Caco-2 (cell line): ENCODE measurements around the gene GTF3C1. TPM values are rescaled to one million over a fixed set of nuclear protein-coding genes. Genes with fewer than 3 reads are reported as not detected.

Experiments used
- BruUV-seq: library from RNA; stranded (reverse); fragments of 400-500 nt; replicated peaks from 2 replicates; lab custom pipeline; 2021; lab: Mats Ljungman, UMichigan
- CTCF ChIA-PET: fragments of 300-600 bp; sonication (Branson Sonifier 250); formaldehyde crosslinking; loops from one replicate; lab custom pipeline; 2022; ENCODE audit warnings: antibody characterized with exemption; lab: Charles Lee
- POLR2A ChIA-PET: fragments of 300-600 bp; sonication (Branson Sonifier 250); formaldehyde crosslinking; loops from one replicate; lab custom pipeline; 2022; ENCODE audit warnings: antibody characterized with exemption; lab: Charles Lee
- DNase-seq, 2 experiments: peaks; one replicate each; pipeline versions ENCODE4 v3.0.0 to v3.0.0-alpha.2; 2020 to 2022
- H3K27me3 ChIP-seq: replicated peaks from 2 replicates; pipeline ENCODE4 v1.6.0; 2011; ENCODE audit warnings: low read length; ENCODE audit not compliant: control insufficient read depth, insufficient read depth
- H3K36me3 ChIP-seq: 2 replicates; pipeline ENCODE4 v1.5.1; 2011; ENCODE audit warnings: low read length; ENCODE audit not compliant: control insufficient read depth, insufficient read depth
- H3K4me1 ChIP-seq: fragments of 250-450 bp; sonication (Bioruptor Pico); 2 replicates; pipeline ENCODE4 v1.5.1; 2020; ENCODE audit warnings: mild to moderate bottlenecking
- H3K4me3 ChIP-seq: 2 replicates; pipeline ENCODE4 v1.5.1; 2011; ENCODE audit warnings: low read depth, mild to moderate bottlenecking, control low read depth, low read length
- H3K9me3 ChIP-seq: fragments of 250-450 bp; sonication (Bioruptor Pico); 2 replicates; pipeline ENCODE4 v1.5.1; 2020; ENCODE audit warnings: mild to moderate bottlenecking, moderate library complexity
- H3K27ac Mint-ChIP-seq: one replicate; pipeline ENCODE4 v1.8.0; 2022; ENCODE audit warnings: mixed read lengths; ENCODE audit not compliant: unreplicated experiment
- H3K27me3 Mint-ChIP-seq: one replicate; pipeline ENCODE4 v1.8.0; 2022; ENCODE audit warnings: mixed read lengths; ENCODE audit not compliant: insufficient read depth, unreplicated experiment
- H3K36me3 Mint-ChIP-seq: one replicate; pipeline ENCODE4 v1.8.0; 2022; ENCODE audit warnings: mild to moderate bottlenecking, mixed read lengths; ENCODE audit not compliant: insufficient read depth, unreplicated experiment
- H3K4me1 Mint-ChIP-seq: one replicate; pipeline ENCODE4 v1.8.0; 2022; ENCODE audit warnings: low read depth, mixed read lengths; ENCODE audit not compliant: unreplicated experiment
- H3K4me3 Mint-ChIP-seq: one replicate; pipeline ENCODE4 v1.8.0; 2022; ENCODE audit warnings: mild to moderate bottlenecking, moderate library complexity, mixed read lengths; ENCODE audit not compliant: unreplicated experiment
- H3K9me3 Mint-ChIP-seq: one replicate; pipeline ENCODE4 v1.8.0; 2022; ENCODE audit warnings: mixed read lengths; ENCODE audit not compliant: unreplicated experiment
- intact Hi-C: fragments of 100-400 bp; cut with micrococcal nuclease; formaldehyde crosslinking; loops from one replicate; pipeline ENCODE4 v1.10.0; 2022; ENCODE audit not compliant: unreplicated experiment
- total RNA-seq: library from RNA; stranded (reverse); gene quantifications from 2 replicates; pipeline ENCODE4 v1.2.3, GENCODE V29; 2022
- TF ChIP-seq, protein P1 (sequence below), 2 experiments: fragments of 200-600 bp in 1 of 2; IDR thresholded peaks; 1 replicate in 1 of 2; 2 replicates in 1 of 2; pipeline versions ENCODE4 v1.5.1 to v1.8.0; 2011 to 2022; ENCODE audit warnings: antibody characterized with exemption in 1 of 2, control low read depth in 1 of 2, inconsistent platforms in 1 of 2, low read depth in 1 of 2, low read length in 1 of 2, mild to moderate bottlenecking in 1 of 2, moderate library complexity in 1 of 2; ENCODE audit not compliant: insufficient read depth in 1 of 2, severe bottlenecking in 1 of 2, unreplicated experiment in 1 of 2

The GTF3C1 gene
- total RNA-seq, 1 experiment from 2014 or later: 67.7 TPM

DNA sequence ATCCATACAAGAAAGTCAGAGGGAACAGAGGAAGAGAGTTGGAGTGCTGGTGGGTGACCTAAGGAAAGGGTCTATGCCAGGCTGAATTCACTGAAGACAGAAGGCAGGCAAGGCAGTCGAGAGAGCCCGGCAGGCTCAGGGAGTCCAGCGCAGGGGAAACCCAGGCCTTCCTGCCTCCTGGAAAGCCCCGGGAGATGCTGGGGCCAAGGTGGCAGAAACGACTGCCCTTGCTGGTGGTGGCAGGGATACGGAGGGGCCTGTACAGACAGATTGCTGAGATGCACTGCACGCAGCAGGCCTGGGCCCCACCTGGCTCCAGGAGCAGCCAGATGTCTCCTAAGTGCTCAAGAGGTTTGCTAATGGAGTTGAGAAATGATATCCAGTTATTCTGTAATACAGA, 59.8 kb downstream of the GTF3C1 start:
- BruUV-seq: no TSS peak
- H3K4me3 ChIP-seq: no peak overlapping the region
- Mint-ChIP-seq H3K4me1 (no peaks in the 10 kb centered on the region), H3K9me3 (no peaks in the 10 kb centered on the region), H3K27me3 (no peaks in the 10 kb centered on the region), H3K36me3 (peaks cover 55% of the 10 kb centered on the region), H3K27ac (no peak overlapping the region), H3K4me3 (no peak overlapping the region)
- intact Hi-C loops: no loop called here
- no peaks in the 10 kb centered on the region; the same call in 1 of the 2 replicates for H3K36me3 ChIP-seq
- POLR2A ChIA-PET: no interaction called here
- no peaks in the 10 kb centered on the region for H3K9me3 ChIP-seq
- CTCF ChIA-PET: no interaction called here
- no peaks in the 10 kb centered on the region for H3K4me1 ChIP-seq
- no peak for DNase-seq
- no peaks in the 10 kb centered on the region for H3K27me3 ChIP-seq
- TF ChIP-seq, protein P1, sequence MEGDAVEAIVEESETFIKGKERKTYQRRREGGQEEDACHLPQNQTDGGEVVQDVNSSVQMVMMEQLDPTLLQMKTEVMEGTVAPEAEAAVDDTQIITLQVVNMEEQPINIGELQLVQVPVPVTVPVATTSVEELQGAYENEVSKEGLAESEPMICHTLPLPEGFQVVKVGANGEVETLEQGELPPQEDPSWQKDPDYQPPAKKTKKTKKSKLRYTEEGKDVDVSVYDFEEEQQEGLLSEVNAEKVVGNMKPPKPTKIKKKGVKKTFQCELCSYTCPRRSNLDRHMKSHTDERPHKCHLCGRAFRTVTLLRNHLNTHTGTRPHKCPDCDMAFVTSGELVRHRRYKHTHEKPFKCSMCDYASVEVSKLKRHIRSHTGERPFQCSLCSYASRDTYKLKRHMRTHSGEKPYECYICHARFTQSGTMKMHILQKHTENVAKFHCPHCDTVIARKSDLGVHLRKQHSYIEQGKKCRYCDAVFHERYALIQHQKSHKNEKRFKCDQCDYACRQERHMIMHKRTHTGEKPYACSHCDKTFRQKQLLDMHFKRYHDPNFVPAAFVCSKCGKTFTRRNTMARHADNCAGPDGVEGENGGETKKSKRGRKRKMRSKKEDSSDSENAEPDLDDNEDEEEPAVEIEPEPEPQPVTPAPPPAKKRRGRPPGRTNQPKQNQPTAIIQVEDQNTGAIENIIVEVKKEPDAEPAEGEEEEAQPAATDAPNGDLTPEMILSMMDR (IDR thresholded peaks at IDR 0.05; ENCODE audit: insufficient read depth in 1 of 2, low read depth in 1 of 2, low read length in 1 of 2, severe bottlenecking in 1 of 2, unreplicated experiment in 1 of 2): no peak

DNA sequence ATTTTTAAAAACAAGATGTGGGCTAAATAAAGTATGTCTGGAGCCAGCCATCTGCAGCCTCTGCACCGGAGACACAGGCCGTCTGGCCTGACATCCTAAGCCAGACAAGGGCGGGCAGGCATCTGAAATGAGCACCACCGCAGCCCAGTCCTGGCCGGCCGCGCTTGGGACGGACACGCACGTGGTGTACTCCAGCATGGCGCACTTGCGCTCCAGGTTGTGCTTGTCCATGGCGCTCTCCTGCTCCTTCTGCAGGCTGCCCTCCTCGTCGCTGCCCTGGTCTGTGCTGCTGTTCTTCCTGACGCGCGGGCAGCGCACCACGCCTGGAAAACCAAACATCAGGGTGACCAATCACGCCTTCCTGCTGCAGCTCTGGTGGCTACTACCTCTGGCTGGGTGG, 60.3 kb downstream of the GTF3C1 start:
- no TSS peak for BruUV-seq
- Histone ChIP-seq H3K27me3 (no peaks in the 10 kb centered on the region), H3K4me1 (no peaks in the 10 kb centered on the region), H3K4me3 (no peak overlapping the region), H3K9me3 (no peaks in the 10 kb centered on the region), H3K36me3 (no peaks in the 10 kb centered on the region; the same call in 1 of the 2 replicates)
- intact Hi-C loops: no loop called here
- TF ChIP-seq, protein P1 (IDR thresholded peaks at IDR 0.05; ENCODE audit: insufficient read depth in 1 of 2, low read depth in 1 of 2, low read length in 1 of 2, severe bottlenecking in 1 of 2, unreplicated experiment in 1 of 2): no peak
- no peaks in the 10 kb centered on the region for H3K4me1 Mint-ChIP-seq
- no peak overlapping the region for H3K4me3 Mint-ChIP-seq
- H3K27me3 Mint-ChIP-seq: no peaks in the 10 kb centered on the region
- CTCF ChIA-PET: no interaction called here
- no peaks in the 10 kb centered on the region for H3K9me3 Mint-ChIP-seq
- POLR2A ChIA-PET: no interaction called here
- H3K36me3 Mint-ChIP-seq: peaks cover 50% of the 10 kb centered on the region
- H3K27ac Mint-ChIP-seq: no peak overlapping the region
- DNase-seq: no peak

DNA sequence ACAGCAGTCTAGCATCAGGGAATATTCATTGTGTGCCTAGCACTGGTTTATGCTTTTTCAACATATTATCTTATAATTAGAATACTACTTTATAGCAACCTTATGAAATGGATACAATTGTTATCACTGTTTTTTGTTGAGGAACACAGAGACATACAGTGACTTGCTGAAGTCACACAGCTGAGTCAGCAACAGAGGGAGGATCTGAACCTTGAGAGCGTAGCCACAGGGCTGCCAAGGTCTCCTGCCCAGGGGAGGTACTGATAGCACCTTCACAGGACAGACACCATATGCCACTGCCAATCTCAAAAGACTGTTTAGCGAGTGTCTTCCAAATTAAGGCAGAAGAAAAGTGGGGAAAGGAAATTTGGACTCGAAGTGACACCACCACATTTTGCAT, 63.0 kb downstream of the GTF3C1 start:
- H3K9me3 ChIP-seq: no peaks in the 10 kb centered on the region
- Mint-ChIP-seq H3K27ac (no peak overlapping the region), H3K9me3 (no peaks in the 10 kb centered on the region), H3K4me3 (no peak overlapping the region), H3K4me1 (no peaks in the 10 kb centered on the region), H3K27me3 (no peaks in the 10 kb centered on the region), H3K36me3 (peaks cover 51% of the 10 kb centered on the region)
- H3K4me1 ChIP-seq: no peaks in the 10 kb centered on the region
- ChIA-PET CTCF (no interaction called here), POLR2A (no interaction called here)
- no peaks in the 10 kb centered on the region for H3K27me3 ChIP-seq
- DNase-seq: no peak
- no peak overlapping the region for H3K4me3 ChIP-seq
- no peaks in the 10 kb centered on the region; the same call in 1 of the 2 replicates for H3K36me3 ChIP-seq
- intact Hi-C loops: no loop called here
- TF ChIP-seq, protein P1 (IDR thresholded peaks at IDR 0.05; ENCODE audit: insufficient read depth in 1 of 2, low read depth in 1 of 2, low read length in 1 of 2, severe bottlenecking in 1 of 2, unreplicated experiment in 1 of 2): no peak
- BruUV-seq: no TSS peak
